Esophagus squamous epithelium (tissue), 4 donors: Measurements from ENCODE around the gene FOXN1.

Experiments used
- CTCF ChIP-seq, 6 experiments: fragments of 450-650 bp in 4 of 6; fragments of 200-600 bp in 2 of 6; sonication (generic) in 2 of 6; IDR thresholded peaks; one replicate each; pipeline ENCODE4 v1.5.1; 2016 to 2019; ENCODE audit warnings: antibody characterized with exemption in 6 of 6, mild to moderate bottlenecking in 4 of 6, moderate library complexity in 4 of 6
- POLR2A ChIP-seq, 4 donors: fragments of 450-650 bp; IDR thresholded peaks; one replicate each; pipeline ENCODE4 v1.6.1; 2017; ENCODE audit warnings: antibody characterized with exemption in 4 of 4, mild to moderate bottlenecking in 4 of 4, moderate library complexity in 3 of 4

- TF ChIP-seq CTCF (IDR thresholded peaks at IDR 0.05) (no peak), POLR2A (IDR thresholded peaks at IDR 0.05) (no peak)
Observed at GRCh38 chr17:28527859-28528258, 21.7 kb downstream of the FOXN1 start.
